ENCODE measurements around the gene SLC7A11.

Gene SLC7A11

GRCh38 chr4:138225477-138225876 is 16.7 kb downstream of the SLC7A11 start:
- TF ChIP-seq CTCF (conservative IDR thresholded peaks at IDR 0.05; ENCODE audit: low read depth, low read length): no peak

GRCh38 chr4:138224614-138225013 is 17.5 kb downstream of the SLC7A11 start:
- Histone ChIP-seq H3K4me3 (IDR thresholded peaks at IDR 0.05; ENCODE audit: insufficient read depth, low read depth, low read length) (no peak overlapping the region), H2AFZ (ENCODE audit: low read depth) (no peak overlapping the region), H3K9ac (no peak overlapping the region), H3K36me3 (ENCODE audit: insufficient read depth) (no peaks in the 10 kb centered on the region), H3K4me1 (ENCODE audit: low read depth, poor library complexity, severe bottlenecking) (no peaks in the 10 kb centered on the region), H3K27me3 (ENCODE audit: insufficient read depth, low read depth) (no peaks in the 10 kb centered on the region), H3K79me2 (ENCODE audit: insufficient read depth, low read depth) (no peaks in the 10 kb centered on the region), H4K20me1 (ENCODE audit: insufficient read depth) (no peaks in the 10 kb centered on the region), H3K27ac (no peak overlapping the region), H3K4me2 (no peak overlapping the region)
- TF ChIP-seq CTCF (conservative IDR thresholded peaks at IDR 0.05; ENCODE audit: low read depth, low read length): no peak

More at GRCh38 chr4:138225477-138225876, 16.7 kb downstream of the SLC7A11 start:
- H3K79me2 ChIP-seq (ENCODE audit: insufficient read depth, low read depth): no peaks in the 10 kb centered on the region
- no peak overlapping the region for H2AFZ ChIP-seq (ENCODE audit: low read depth)
- no peak overlapping the region for H3K4me2 ChIP-seq
- H4K20me1 ChIP-seq (ENCODE audit: insufficient read depth): no peaks in the 10 kb centered on the region
- no peak overlapping the region for H3K4me3 ChIP-seq (IDR thresholded peaks at IDR 0.05; ENCODE audit: insufficient read depth, low read depth, low read length)
- H3K27me3 ChIP-seq (ENCODE audit: insufficient read depth, low read depth): no peaks in the 10 kb centered on the region
- H3K27ac ChIP-seq: no peak overlapping the region
- no peaks in the 10 kb centered on the region for H3K36me3 ChIP-seq (ENCODE audit: insufficient read depth)
- no peaks in the 10 kb centered on the region for H3K4me1 ChIP-seq (ENCODE audit: low read depth, poor library complexity, severe bottlenecking)
- H3K9ac ChIP-seq: no peak overlapping the region

- Histone ChIP-seq H3K4me2 (no peak overlapping the region), H2AFZ (ENCODE audit: low read depth) (no peak overlapping the region), H3K27ac (no peak overlapping the region), H3K79me2 (ENCODE audit: insufficient read depth, low read depth) (no peaks in the 10 kb centered on the region), H3K4me1 (ENCODE audit: low read depth, poor library complexity, severe bottlenecking) (no peaks in the 10 kb centered on the region), H3K27me3 (ENCODE audit: insufficient read depth, low read depth) (no peaks in the 10 kb centered on the region), H3K4me3 (IDR thresholded peaks at IDR 0.05; ENCODE audit: insufficient read depth, low read depth, low read length) (no peak overlapping the region), H3K9ac (no peak overlapping the region), H3K36me3 (ENCODE audit: insufficient read depth) (no peaks in the 10 kb centered on the region), H4K20me1 (ENCODE audit: insufficient read depth) (no peaks in the 10 kb centered on the region)
- TF ChIP-seq CTCF (conservative IDR thresholded peaks at IDR 0.05; ENCODE audit: low read depth, low read length): no peak
Measured at GRCh38 chr4:138223231-138223910, 18.8 kb downstream of the SLC7A11 start.

- Histone ChIP-seq H3K36me3 (ENCODE audit: insufficient read depth) (no peaks in the 10 kb centered on the region), H4K20me1 (ENCODE audit: insufficient read depth) (no peaks in the 10 kb centered on the region), H3K9ac (no peak overlapping the region), H3K4me1 (ENCODE audit: low read depth, poor library complexity, severe bottlenecking) (no peaks in the 10 kb centered on the region), H2AFZ (ENCODE audit: low read depth) (no peak overlapping the region), H3K79me2 (ENCODE audit: insufficient read depth, low read depth) (no peaks in the 10 kb centered on the region), H3K27ac (no peak overlapping the region), H3K4me2 (no peak overlapping the region), H3K27me3 (ENCODE audit: insufficient read depth, low read depth) (no peaks in the 10 kb centered on the region), H3K4me3 (IDR thresholded peaks at IDR 0.05; ENCODE audit: insufficient read depth, low read depth, low read length) (no peak overlapping the region)
- TF ChIP-seq CTCF (conservative IDR thresholded peaks at IDR 0.05; ENCODE audit: low read depth, low read length): no peak
Measured at GRCh38 chr4:138222046-138222445, 20.1 kb downstream of the SLC7A11 start.

Measured in KMS-11 (cell line).